Measurements from ENCODE around the gene PCDHGB5.
"Not testable (repeated sequence)": the region's sequence is repeated elsewhere in the genome, so short reads cannot be mapped to it uniquely, and the experiment has no call there.

The PCDHGB5 gene

GRCh38 chr5:141412854-141413539 lies 15.2 kb downstream of the PCDHGB5 start, which contains the start of gene PCDHGA10:
TSS of gene PCDHGA10 (plus strand) at chr5:141412987. CDS start at chr5:141413176, 189 bp downstream.
- peak; percentile 43 for DNase-seq (ENCODE audit: low read depth)

DNA sequence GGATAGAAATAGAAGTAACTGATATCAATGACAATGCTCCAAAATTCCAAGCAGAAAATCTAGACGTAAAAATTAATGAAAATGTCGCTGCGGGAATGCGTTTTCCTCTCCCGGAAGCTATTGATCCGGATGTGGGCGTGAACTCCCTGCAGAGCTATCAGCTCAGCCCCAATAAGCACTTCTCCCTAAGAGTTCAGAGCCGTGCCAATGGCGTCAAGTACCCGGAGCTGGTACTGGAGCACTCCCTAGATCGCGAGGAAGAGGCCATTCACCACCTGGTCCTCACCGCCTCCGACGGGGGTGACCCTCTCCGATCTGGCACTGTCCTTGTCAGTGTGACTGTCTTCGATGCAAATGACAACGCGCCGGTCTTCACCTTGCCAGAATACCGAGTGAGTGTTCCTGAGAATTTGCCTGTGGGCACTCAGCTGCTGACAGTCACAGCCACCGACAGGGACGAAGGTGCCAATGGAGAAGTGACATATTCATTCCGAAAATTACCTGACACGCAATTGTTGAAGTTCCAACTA lies 15.9 kb downstream of the PCDHGB5 start:
- DNase-seq (ENCODE audit: low read depth), result no peak

- not testable (repeated sequence) for DNase-seq (ENCODE audit: low read depth)
These were observed 17.0 kb downstream of the PCDHGB5 start for GRCh38 chr5:141414548-141415274.

DNA sequence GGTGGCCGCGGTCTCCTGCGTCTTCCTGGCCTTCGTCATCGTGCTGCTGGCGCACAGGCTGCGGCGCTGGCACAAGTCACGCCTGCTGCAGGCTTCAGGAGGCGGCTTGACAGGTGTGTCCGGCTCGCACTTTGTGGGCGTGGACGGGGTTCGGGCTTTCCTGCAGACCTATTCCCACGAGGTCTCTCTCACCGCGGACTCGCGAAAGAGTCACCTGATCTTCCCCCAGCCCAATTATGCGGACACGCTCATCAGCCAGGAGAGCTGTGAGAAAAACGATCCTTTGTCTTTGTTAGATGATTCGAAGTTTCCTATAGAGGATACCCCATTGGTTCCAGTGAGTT lies 17.5 kb downstream of the PCDHGB5 start:
- DNase-seq (ENCODE audit: low read depth), result not testable (repeated sequence)

GRCh38 chr5:141417494-141418172 lies 19.9 kb downstream of the PCDHGB5 start, which contains the start of gene PCDHGB7:
TSS of gene PCDHGB7 (plus strand) at chr5:141417677. CDS start at chr5:141417860, 183 bp downstream.
- peak; percentile 33 for DNase-seq (ENCODE audit: low read depth)

- no peak for DNase-seq (ENCODE audit: low read depth)
These were observed 21.5 kb downstream of the PCDHGB5 start for GRCh38 chr5:141419074-141419880.

DNA sequence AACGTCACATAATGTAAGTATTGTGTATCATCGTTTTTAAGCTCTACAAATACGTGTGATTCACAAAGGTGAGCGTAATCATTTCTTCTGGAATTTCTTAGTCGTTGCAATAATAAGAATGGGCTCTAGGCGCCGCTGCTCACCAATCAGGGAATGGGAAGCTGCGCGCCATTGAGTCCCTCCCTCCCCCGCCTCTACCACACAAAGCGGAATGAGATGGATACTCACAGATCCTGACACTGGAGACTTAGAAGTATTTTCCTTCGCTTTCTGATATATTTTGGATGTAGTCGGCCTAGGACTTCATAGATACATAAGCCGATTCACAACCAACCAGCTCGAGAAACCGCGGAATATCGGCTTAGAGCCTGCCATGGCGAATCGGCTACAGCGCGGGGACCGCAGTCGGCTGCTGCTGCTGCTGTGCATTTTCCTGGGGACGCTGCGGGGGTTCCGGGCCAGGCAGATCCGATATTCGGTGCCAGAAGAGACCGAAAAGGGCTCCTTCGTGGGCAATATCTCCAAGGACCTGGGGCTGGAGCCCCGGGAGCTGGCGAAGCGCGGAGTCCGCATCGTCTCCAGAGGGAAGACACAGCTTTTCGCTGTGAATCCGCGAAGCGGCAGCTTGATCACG lies 23.2 kb downstream of the PCDHGB5 start, which contains the start of gene PCDHGA11:
TSS of gene PCDHGA11 (plus strand) at position 197 of the 634 bp plus-strand sequence. CDS start at position 374, 177 bp downstream.
- no peak for DNase-seq (ENCODE audit: low read depth)

GRCh38 chr5:141421489-141421855 lies 23.7 kb downstream of the PCDHGB5 start:
- no peak for DNase-seq (ENCODE audit: low read depth)

- DNase-seq (ENCODE audit: low read depth), result no peak
These were observed 25.1 kb downstream of the PCDHGB5 start for GRCh38 chr5:141422742-141423291.

DNA sequence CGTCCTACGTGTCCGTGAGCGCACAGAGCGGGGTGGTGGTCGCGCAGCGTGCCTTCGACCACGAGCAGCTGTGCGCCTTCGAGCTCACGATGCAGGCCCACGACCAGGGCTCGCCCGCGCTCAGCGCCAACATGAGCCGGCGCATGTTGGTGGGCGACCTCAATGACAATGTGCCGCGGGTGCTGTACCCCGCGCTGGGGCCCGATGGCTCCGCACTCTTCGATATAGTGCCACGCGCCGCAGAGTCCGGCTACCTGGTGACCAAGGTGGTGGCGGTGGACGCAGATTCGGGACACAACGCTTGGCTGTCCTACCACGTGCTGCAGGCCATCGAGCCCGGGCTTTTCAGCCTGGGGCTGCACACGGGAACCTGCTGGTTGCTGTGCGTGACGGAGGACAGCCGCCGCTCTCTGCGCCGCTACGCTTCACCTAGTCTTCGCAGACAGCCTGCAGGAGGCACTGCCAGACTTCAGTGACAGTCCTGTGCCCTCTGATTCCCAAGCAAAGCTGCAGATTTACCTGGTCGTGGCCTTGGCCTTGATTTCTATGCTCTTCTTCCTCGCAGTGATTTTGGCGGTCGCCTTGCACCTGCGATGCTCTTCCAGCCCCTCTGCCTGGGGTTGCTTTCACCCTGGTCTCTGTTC lies 30.2 kb downstream of the PCDHGB5 start:
- no peak for DNase-seq (ENCODE audit: low read depth)

GRCh38 chr5:141430332-141431113 lies 32.8 kb downstream of the PCDHGB5 start, which contains the start of gene PCDHGA12:
TSS of gene PCDHGA12 (plus strand) at chr5:141430507. CDS start at chr5:141430760, 253 bp downstream.
- DNase-seq (ENCODE audit: low read depth), result no peak

- DNase-seq (ENCODE audit: low read depth), result no peak
These were observed 33.5 kb downstream of the PCDHGB5 start for GRCh38 chr5:141431286-141431685.

GRCh38 chr5:141432308-141432707 lies 34.6 kb downstream of the PCDHGB5 start:
- DNase-seq (ENCODE audit: low read depth), result not testable (repeated sequence)

DNA sequence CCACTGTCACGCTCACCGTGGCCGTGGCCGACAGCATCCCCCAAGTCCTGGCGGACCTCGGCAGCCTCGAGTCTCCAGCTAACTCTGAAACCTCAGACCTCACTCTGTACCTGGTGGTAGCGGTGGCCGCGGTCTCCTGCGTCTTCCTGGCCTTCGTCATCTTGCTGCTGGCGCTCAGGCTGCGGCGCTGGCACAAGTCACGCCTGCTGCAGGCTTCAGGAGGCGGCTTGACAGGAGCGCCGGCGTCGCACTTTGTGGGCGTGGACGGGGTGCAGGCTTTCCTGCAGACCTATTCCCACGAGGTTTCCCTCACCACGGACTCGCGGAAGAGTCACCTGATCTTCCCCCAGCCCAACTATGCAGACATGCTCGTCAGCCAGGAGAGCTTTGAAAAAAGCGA lies 35.0 kb downstream of the PCDHGB5 start:
- not testable (repeated sequence) for DNase-seq (ENCODE audit: low read depth)

GRCh38 chr5:141434006-141434405 lies 36.3 kb downstream of the PCDHGB5 start:
- no peak for DNase-seq (ENCODE audit: low read depth)

- no peak for DNase-seq (ENCODE audit: low read depth)
These were observed 39.5 kb downstream of the PCDHGB5 start for GRCh38 chr5:141437221-141437620.

GRCh38 chr5:141439411-141440141 lies 41.8 kb downstream of the PCDHGB5 start:
- DNase-seq (ENCODE audit: low read depth), result no peak

- no peak for DNase-seq (ENCODE audit: low read depth)
These were observed 42.6 kb downstream of the PCDHGB5 start for GRCh38 chr5:141440341-141440740.

Data from activated T-cell treated with anti-CD3 and anti-CD28 coated beads for 24 hours (primary cell).